NAMALWA (cell line): ENCODE measurements around the gene C1QTNF4.
"Not testable (repeated sequence)": the region's sequence is repeated elsewhere in the genome, so short reads cannot be mapped to it uniquely, and the experiment has no call there.

ENCODE experiments used
- DNase-seq: peaks from one replicate; pipeline ENCODE4 v3.0.0-alpha.2; 2015; ENCODE audit warnings: low spot score

C1QTNF4 gene

DNA sequence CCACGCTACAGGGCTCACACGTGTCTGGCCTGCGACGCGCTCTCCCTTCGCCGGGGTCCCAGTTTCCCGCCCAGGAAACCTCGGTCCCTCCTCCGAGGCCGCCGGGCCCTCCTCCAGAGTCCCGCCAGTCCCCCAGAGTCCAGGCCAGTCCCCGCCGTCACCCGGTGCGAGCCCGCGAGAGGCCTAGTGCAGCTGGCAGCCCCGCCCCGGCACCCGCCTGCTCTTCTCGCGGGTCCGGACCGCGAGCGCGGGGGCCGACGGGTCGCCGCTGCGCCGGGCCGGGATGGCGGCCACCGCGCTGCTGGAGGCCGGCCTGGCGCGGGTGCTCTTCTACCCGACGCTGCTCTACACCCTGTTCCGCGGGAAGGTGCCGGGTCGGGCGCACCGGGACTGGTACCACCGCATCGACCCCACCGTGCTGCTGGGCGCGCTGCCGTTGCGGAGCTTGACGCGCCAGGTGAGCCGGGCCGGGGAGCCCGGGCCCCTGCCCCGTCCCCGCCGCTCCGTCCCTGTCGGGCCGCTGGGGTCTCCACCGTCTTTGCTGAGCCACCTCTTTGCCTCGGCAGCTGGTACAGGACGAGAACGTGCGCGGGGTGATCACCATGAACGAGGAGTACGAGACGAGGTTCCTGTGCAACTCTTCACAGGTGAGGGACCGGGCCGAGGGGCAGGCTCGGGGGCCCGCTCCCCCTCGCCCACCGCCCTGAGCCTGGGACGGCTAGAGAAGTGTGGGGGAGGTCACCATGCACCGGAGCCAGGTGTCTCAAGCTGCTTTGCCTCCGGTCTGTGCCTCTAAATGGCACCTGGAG is 28.7 kb downstream of the C1QTNF4 start, which contains the start of gene PTPMT1:
Gene PTPMT1 (plus strand): TSS at position 260 of the 809 bp plus-strand sequence. CDS start 24 bp downstream, at position 284.
- peak; percentile 75 for DNase-seq

DNA sequence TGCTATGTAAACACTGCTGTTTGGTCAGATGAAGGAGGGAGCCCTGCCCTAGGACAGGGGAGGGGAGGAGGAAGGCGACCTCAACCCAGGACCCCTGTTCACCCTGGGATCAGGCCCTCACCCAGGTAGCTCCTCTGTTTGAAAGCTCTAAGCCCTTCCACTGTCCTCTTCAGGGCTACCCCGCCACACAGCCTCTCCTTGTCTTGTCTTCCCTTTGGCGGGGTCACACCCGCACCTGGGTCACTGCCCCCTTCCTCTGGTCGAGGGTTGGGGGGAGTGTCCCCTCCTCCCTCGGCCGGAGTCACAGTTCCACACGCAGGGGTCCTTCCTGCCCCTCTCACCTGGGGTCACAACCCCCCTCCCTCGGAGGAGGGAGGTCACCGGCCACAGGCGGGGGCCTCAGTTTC is 29.3 kb downstream of the C1QTNF4 start:
- DNase-seq = peak; percentile 34

DNA sequence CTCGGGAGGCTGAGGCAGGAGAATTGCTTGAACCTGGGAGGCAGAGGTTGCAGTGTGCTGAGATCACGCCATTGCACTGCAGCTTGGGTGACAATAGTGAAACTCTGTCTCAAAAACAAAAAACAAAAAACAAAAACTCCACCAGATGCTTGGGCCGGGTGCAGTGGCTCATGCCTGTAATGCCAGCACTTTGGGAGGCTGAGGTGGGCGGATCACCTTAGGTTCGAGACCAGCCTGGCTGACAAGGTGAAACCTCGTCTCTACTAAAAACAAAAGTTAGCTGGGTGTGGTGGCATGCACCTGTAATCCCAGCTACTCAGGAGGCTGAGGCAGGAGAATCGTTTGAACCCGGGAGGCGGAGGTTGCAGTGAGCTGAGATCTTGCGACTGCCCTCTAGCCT is 29.8 kb downstream of the C1QTNF4 start:
- DNase-seq = not testable (repeated sequence)

DNA sequence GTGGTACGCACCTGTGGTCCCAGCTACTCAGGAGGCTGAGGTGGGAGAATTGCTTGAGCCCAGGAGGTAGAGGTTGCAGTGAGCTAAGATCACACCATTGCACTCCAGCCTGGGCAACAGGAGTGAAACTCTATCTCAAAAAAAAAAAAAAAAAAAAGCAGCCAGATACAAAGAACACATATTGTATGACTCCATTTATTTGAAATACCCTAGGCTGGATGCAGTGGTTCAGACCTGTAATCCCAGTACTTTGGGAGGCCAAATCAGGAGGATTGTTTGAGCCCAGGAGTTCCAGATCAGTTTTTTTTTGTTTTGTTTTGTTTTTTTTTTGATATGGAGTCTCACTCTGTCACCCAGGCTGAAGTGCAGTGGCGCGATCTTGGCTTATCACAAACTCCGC is 31.8 kb downstream of the C1QTNF4 start:
- not testable (repeated sequence) for DNase-seq

DNA sequence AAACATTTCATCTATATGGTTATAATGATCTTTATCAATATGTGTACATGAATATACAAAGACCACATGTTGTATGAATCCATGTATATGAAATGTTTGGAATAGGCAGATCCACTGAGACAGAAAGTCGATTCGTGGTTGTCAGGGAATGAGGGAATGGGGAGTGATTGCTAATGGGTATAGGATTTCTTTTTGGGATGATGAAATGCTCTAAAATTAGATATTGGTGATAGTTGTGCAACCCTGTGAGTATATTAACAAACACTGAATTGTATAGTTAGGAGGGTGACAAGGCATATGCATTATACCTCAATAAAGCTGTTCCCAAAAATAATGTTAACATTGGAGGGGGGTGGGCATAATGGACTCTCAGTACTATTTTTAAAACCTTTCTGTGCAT is 33.8 kb downstream of the C1QTNF4 start:
- DNase-seq = no peak

DNA sequence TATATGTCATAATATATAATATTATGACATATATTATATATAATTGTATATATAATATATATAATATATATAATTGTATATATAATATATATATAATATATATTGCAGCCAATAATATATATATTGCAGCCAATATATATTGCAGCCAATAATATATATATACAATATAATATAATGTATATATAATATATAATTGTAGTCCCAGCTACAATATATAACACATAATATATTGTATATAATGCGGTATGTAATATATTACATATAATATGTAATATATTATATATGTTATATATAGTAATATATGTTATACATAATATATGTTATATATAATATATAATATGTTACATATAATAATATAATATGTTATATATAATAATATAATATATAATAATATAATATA is 35.5 kb downstream of the C1QTNF4 start:
- DNase-seq = no peak

DNA sequence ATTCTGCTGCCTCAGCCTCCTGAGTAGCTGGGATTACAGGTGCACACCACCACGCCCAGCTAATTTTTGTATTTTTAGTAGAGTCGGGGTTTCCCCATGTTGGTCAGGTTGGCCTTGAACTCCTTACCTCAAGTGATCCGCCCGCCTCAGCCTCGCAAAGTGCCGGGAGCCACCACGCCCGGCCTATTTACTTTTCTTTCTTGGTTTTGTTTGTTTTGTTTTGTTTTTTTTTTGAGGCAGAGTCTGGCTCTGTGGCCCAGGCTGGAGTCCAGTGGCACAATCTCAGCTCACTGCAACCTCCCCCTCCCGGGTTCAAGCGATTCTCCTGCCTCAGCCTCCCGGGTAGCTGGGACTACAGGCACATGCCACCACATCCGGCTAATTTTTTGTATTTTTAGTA is 37.2 kb downstream of the C1QTNF4 start:
- not testable (repeated sequence) for DNase-seq

DNA sequence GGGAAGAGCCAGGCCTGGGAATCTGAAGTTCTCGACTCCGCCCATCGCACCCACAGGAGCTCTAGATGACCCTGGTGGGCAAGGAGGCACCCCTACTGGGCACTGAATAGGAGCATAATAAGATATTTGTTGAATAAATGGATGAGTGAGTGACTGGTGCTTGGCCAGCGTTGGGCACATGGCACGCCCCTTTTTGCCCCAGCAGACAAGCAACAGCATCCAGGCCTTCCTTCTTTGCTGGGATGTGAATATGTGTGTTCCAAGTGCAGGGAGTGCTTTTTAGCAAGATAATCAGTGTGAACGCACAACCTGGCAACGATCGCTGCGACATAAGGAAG is 40.8 kb downstream of the C1QTNF4 start:
- DNase-seq = no peak

DNA sequence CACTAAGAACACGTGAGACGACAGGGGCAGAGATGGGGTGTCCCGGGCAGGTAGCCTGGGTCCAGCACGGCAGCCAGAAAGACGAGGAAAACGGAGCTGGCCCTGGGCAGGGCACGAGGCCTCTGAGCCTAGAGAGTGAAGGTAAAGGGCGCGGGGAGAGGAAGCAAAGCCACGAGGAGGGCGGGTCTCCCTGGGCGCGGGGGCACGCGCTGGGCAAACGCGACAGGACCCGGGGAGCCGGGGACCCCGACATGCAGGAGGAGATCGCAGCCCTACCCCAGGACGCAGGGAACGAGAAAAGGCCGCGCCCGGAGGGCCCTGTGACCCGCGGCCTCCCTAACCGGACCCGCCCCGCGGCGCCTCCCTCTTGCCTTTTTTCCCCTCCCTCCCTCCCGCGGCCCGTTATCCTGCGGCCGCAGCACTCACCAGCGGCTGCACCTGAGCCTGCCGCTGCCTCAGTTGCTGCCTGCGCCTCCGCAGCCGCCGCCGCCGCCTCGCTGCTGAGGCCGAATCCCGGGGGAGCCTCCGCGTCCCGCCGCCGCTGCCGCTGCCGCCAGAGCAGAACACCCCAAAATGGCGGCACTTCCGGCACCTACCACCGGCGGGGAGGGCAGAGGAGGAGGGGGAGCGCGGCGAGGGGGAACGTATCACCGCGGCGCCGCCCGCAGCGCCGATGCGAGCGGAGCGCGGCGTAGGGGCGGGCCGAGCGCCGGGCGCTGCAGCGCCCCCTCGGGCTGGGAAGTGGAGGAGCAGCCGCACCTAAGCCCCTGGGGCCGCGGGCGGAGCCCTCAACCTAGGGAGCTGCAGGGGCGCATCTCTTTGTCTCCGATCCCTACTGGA is 41.4 kb downstream of the C1QTNF4 start, which contains the start of gene CELF1:
Gene CELF1 (minus strand): TSS at position 567 of the 840 bp plus-strand sequence. CDS start 53,609 bp downstream, outside the sequence.
- DNase-seq = peak; percentile 94

DNA sequence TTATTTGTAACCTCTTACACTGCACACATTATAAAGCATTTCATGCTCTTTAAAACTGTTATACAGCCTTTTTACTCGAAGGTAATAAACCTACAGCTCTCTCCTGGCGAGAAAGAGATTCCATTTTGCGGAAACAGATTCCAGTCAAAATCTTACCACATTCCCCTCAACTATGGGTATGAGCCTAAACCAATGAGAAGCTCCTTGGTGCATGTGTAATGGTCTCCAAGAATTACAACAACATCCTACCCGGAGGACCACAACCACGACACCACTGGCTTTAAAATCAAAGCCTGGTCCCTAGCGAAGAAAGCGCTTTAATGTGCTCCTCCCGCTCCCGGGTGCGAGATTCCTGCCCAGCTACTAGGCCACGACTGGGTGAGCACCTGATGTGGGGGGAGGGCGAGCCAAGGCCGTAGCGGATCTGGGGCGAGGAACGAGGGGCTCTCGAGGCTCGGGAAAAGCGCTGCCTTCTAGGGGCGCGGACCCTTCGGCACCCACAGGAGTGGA is 42.1 kb downstream of the C1QTNF4 start:
- peak; percentile 64 for DNase-seq

DNA sequence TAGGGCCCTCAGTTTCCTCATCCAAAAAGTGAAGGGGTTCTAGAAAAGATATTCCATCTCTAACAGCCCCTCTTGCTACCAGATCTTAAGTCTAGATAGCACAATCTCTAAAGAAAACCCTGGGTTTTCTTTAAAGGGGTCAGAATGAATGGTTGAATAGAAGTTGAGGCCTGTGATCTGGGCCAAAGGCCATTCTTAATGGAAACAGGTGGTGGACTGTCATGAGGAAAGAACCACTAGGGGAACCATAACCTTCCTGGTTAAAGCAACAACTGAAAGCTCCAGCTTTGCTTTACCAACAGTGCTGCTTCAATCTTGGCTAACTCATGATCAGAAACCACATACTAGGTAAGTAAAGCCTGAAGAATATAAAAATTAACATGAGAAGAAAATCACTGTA is 43.1 kb downstream of the C1QTNF4 start:
- DNase-seq = peak; percentile 80

DNA sequence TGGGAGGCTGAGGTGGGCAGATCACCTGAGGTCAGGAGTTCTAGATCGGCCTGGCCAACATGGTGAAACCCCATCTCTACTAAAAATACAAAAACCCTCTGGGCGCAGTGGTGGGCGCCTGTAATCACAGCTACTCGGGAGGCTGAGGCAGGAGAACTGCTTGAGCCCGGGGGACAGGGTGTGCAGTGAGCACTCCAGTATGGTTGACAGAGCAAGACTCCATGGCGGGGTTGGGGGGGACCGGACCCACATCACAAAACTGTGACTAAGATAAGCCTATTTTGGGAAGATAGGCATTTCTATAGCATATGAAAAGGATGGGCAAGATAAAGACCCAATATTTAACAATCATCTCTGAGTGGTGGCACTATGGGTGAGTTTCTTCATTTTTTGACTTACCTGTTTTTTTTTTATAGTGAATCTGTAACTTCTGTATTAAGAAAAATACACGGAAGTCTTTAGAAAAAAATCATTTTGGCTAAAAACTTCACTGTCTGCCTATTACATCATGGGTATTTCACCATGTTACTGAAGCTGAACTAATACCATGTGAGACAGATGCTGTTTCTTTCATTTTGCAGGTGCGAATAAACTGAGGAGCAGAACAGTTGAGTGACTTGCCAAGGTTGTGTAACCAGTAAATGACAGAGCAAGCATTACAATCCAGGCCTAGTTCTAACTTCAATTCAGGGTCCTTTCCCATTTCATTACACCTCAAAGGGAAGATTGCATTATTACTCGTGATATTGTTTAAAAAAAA is 43.7 kb downstream of the C1QTNF4 start:
- peak; percentile 64 for DNase-seq

DNA sequence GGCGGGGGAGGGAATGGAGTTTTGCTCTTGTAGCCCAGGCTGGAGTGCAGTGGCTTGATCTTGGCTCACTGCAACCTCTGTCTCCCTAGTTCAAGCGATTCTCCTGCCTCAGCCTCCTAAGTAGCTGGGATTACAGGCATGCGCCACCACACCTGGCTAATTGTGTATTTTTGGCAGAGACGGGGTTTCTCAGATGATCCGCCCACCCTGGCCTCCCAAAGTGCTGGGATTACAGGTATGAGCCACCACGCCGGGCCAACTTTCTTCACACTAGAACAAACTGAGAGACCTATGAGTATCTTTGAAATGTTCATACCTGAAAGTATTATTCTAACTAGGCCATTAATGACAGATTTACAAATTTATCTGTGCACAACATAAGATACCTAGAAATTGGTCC is 47.9 kb downstream of the C1QTNF4 start:
- not testable (repeated sequence) for DNase-seq

DNA sequence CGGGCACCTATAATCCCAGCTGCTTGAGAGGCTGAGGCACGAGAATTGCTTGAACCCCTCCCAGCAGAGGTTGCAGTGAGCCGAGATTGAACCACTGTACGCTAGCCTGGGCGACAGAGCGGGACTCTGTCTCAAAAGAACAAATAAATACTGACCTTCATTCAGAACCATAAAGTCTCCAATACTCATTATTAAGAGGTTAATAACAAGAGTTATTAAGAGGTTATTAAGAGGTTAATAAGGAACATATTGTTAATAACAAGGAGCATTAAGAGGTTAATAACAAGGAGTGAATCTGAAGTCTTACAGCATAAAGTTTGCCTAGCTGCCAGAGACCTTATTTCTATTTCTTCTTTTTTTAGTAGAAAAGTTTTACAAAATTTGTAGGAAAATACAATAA is 48.9 kb downstream of the C1QTNF4 start:
- no peak for DNase-seq

DNA sequence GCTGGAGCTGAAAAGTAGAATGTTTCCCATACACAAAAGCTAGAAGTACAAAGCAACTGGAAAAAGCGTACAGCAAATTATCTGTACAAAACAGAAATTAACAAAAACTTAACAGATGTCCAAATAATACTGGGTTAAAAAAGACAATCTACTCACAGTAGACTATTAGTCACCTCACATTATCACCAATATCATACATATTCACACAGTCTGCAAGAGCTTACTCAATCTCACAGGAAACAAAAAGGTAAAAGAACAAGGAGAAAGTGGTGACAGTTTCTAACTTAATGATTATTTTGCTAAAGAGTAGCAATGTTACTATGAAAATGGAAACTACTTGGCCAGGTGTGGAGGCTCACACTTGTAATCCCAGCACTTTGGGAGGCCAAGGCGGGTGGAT is 53.1 kb downstream of the C1QTNF4 start:
- no peak for DNase-seq

DNA sequence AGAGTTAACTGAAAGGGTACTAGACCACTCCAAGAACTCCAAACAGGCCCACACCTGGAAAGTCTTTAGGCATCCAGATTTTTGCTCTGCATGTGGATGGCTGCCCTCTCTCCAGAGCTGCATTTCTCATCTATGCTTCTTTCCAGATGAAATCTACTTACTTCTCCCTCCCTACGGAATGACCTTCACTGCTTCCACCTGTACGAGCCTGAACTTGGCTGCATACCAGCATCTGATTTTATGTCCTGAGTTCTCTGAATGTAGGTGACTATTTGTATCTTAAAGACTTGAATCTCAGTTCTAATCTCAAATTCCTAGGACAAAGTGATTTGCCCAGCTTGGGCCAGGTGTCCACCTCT is 54.6 kb downstream of the C1QTNF4 start:
- DNase-seq = no peak
